ENCODE data around the gene BCL11B.
"Not testable (repeated sequence)": the region's sequence is repeated elsewhere in the genome, so short reads cannot be mapped to it uniquely, and the experiment has no call there.

BCL11B gene

GRCh38 chr14:99236386-99237138 is 35.4 kb downstream of the BCL11B start:
- DNase-seq, result no peak

- no peak for DNase-seq
Observed at GRCh38 chr14:99235582-99236320, 36.2 kb downstream of the BCL11B start.

- no peak for DNase-seq
Observed at GRCh38 chr14:99234961-99235571, 36.9 kb downstream of the BCL11B start.

- no peak for DNase-seq
Observed at GRCh38 chr14:99234355-99234754, 37.6 kb downstream of the BCL11B start.

GRCh38 chr14:99233222-99234035 is 38.6 kb downstream of the BCL11B start:
- no peak for DNase-seq

- DNase-seq, result no peak
Observed at GRCh38 chr14:99232714-99233214, 39.2 kb downstream of the BCL11B start.

GRCh38 chr14:99231850-99232713 is 39.9 kb downstream of the BCL11B start:
- DNase-seq, result no peak

- no peak for DNase-seq
Observed at GRCh38 chr14:99231161-99231849, 40.7 kb downstream of the BCL11B start.

GRCh38 chr14:99230208-99231151 is 41.5 kb downstream of the BCL11B start:
- DNase-seq, result no peak

GRCh38 chr14:99229654-99230207 is 42.3 kb downstream of the BCL11B start:
- DNase-seq, result no peak

- not testable (repeated sequence) for DNase-seq
Observed at GRCh38 chr14:99228760-99229159, 43.2 kb downstream of the BCL11B start.

GRCh38 chr14:99226687-99227086 is 45.3 kb downstream of the BCL11B start:
- no peak for DNase-seq

GRCh38 chr14:99225436-99226203 is 46.4 kb downstream of the BCL11B start:
- DNase-seq, result no peak

- no peak for DNase-seq
Observed at GRCh38 chr14:99224948-99225347, 47.0 kb downstream of the BCL11B start.

- no peak for DNase-seq
Observed at GRCh38 chr14:99224116-99224910, 47.7 kb downstream of the BCL11B start.

- DNase-seq, result no peak
Observed at GRCh38 chr14:99221445-99221844, 50.6 kb downstream of the BCL11B start.

GRCh38 chr14:99217066-99217955 is 54.7 kb downstream of the BCL11B start:
- no peak for DNase-seq
